Measurements from ENCODE around the gene SLAMF1. TPM values are rescaled to one million over a fixed set of nuclear protein-coding genes. Genes with fewer than 3 reads are reported as not detected.
"Not testable (repeated sequence)": the region's sequence is repeated elsewhere in the genome, so short reads cannot be mapped to it uniquely, and the experiment has no call there.

The SLAMF1 gene, protein sequence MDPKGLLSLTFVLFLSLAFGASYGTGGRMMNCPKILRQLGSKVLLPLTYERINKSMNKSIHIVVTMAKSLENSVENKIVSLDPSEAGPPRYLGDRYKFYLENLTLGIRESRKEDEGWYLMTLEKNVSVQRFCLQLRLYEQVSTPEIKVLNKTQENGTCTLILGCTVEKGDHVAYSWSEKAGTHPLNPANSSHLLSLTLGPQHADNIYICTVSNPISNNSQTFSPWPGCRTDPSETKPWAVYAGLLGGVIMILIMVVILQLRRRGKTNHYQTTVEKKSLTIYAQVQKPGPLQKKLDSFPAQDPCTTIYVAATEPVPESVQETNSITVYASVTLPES
- total RNA-seq, result not detected in 2 replicates

DNA sequence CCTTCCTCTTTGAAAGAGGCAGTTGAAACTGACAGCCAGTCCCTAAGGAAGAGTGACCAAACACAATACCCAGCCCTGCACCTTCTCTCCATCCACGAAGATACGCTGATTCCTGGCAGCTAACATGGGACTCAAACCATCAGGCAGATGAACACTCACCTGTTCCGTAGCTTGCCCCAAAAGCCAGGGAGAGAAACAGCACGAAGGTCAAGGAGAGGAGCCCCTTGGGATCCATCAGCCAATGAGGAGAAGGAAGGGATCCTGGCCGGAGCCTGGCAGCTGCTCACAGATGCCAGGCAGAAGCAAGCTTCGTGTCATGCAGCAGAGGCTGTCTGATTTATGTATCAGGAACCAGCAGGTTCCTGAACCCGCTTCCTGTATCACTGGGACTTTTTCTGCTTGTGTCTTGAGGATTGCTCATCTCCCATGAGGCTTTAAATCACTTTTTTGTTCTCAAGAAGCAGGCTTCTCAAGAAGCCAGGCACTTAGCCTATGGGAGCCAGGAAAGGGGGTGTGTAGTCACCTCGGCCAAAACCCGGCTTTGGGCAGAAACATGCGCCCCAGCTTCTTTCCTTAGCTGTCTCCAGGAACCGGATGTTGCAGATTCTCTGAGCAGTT, at the start of gene SLAMF1:
TSS of gene SLAMF1 (minus strand) at position 334 of the 618 bp plus-strand sequence. CDS start at position 235, 99 bp downstream.
- no peak for DNase-seq (ENCODE audit: low read depth, low spot score)

DNA sequence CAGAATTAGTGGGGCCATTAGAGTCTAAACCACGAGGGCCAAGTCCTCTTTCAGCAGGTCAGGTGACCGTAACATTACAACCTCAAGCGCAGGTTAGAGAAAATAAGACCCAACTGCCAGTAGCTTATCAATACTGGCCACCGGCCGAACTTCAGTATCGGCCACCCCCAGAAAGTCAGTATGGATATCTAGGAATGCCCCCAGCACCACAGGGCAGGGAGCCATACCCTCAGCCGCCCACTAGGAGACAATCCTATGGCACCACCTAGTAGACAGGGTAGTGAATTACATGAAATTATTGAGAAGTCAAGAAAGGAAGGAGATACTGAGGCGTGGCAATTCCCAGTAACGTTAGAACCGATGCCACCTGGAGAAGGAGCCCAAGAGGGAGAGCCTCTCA, 45.5 kb upstream of the SLAMF1 start:
- not testable (repeated sequence) for DNase-seq (ENCODE audit: low read depth, low spot score)

DNA sequence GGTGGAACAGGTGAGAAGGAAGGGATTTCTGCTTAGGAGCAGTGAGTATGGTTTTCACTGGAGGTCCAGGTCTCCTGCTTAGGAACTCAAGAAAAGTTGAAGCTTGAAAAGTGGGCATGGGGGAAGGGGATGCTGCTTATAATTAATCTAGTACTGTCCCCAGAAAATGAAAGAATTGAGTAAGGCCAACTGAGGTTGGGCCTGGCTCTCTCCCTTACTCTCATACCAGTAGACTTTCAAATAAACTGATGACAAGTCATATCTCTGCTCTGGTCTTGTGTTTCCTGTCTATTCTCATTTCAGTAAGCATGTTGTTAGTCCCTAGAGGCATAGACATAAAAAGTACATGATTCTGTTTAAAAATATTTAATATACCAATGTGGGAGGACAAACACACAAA, 38.4 kb upstream of the SLAMF1 start:
- no peak for DNase-seq (ENCODE audit: low read depth, low spot score)

DNA sequence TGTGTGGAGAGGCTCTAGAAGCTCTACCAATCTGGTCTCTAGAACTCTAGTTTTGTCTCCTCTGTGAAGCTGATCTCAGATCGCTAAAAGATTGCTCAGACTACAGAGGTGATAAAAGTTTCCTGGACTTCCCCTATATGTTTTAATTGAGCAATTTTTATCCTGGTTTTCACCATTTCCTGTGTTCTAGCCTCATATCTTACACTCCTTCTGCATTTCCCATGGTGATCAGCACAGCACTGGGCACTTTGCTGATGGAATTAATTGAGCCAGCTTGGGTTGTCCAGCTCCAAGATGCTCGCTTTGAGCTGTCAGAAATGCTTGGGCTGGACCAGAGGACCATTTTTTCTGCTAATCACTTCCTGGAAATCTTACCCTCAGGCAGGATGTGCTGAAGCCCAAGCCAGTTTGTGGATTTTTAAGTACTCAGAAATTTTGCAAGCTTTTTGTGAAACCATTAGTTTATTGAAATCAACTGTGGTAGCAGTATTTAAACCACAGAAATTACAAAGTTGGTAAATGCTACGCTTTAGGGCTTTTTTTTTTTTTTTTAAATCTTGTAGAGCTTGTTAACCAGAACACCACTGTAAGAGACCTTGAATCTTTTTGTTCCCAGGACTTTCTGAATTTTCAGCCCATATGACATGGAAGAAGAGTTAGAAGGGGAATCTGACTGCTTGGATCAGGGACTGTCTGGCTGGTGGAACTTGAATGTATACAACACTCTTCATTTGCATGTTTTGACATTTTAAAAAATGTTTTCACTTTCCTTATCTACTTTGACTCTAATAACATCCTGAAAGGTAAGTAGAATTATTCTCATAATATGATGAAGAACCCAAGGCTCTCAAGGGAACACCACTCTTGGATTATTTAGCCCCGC, 36.4 kb upstream of the SLAMF1 start:
- DNase-seq (ENCODE audit: low read depth, low spot score), result no peak

DNA sequence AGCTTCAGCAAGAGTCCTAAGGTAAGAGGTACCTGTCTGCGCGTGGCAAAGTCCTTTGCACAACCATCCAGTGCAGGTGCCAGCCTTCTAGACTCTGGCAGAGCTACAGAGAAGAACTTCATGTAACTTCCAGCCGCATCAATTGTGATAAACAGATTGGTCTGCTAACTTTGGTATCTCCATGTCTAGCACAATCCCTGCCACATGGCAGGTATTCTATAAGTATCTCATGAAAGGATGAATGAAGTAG, 35.0 kb upstream of the SLAMF1 start:
- no peak for DNase-seq (ENCODE audit: low read depth, low spot score)

DNA sequence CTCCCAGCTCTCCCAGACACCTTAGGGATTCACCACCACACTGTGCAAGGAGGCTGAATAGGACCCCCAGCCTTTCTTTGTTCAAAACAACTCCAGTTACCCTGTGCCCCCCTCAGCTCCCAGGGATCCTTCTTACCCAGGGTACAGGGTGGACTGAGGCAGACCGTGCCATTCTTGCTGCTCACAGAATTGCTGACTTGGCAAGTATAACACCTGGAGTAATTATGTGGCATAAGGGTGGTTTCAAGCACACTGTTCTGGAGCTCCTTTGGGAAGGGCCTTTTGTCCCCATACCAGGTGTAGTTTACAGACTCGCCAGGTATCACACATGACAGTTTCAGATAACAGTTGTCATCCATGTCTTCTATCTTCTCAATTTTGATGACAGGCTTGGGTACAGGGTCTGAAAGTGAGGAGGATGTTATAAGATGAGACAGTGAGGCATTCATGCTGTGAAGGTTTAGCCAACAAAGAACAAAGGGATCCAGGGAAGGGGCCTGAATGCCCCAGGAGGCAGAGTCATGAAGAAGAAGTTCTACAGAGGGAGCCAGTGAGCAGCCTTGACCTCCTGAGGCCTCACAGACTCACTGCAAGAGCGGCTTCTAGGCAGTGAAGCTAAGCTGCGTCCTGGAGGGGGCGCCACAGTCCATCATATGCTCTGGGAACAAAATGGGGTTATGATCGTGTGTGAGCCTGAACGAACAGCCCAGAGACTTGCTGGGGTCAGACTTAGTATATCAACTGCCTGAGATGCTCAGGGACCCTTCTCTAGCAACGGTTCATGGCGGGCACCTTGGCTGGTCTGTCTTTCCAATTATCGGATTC, 34.4 kb upstream of the SLAMF1 start:
- DNase-seq (ENCODE audit: low read depth, low spot score), result no peak

DNA sequence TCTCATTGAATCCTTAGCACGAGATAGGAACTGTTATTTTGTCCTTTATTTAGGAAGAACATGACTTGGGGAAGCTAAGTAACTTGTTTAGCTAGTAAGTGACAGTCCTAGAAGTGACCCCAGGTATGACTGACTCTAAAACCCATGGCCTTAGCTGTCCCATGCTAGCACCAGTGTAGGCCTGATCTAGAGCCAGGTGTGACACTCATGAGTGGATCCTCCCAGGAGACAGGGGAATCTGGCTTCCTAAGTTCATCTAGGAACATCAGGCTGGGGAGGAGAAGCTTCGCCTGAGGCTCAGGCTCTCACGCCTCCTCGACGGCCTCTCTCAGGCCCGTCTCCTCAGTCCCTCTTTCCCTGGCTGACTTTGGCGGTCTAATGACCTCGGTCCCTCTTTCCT, 33.6 kb upstream of the SLAMF1 start:
- no peak for DNase-seq (ENCODE audit: low read depth, low spot score)

DNA sequence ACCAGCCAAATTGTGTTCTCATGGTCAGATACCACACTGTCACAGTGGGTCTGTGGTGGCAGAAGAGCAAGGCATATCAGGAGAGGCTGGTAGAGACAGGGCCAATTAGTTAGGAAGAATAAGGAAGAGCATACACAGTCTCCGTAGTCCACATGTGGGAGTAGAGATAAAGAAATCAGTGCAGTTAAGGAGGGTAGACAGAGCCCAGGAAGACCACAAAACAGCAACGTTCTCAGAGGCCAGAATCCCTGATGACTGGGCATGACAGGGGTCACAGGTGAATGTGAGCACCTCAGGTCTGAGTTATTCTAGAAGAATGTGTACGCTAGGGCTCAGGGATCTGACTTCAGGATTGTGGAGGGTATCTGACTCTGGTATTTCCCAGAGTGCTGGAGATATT, 33.0 kb upstream of the SLAMF1 start:
- no peak for DNase-seq (ENCODE audit: low read depth, low spot score)

DNA sequence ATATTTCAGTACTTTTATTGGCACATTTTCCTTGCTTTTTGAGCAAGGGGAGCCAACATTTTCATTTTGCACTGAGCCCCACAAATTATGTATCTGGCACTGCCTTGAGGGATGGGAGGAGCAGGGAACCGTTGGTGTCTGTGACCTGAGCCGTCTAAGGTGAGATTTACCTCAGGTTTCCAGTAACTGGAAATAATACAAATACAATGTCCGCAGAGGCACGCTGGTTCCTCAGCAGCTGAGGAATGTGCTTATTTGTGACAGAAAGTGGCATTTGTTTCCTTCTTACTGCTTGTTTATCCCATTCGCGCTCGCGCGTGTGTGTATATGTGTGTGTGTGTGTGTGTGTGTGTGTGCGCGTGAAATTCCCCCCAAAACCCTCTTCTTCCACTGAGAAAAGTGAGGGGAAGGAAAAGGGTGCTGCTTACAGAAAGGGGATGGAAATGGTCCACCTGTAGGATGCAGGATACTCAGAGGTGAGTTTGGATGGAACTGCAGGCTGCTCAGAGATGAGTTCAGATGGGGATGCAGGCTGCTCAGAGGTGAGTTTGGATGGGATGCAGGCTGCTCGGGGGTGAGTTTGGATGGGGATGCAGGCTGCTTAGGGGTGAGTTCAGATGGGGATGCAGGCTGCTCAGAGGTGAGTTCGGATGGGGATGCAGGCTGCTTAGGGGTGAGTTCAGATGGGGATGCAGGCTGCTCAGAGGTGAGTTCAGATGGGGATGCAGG, 30.2 kb upstream of the SLAMF1 start:
- DNase-seq (ENCODE audit: low read depth, low spot score), result no peak

DNA sequence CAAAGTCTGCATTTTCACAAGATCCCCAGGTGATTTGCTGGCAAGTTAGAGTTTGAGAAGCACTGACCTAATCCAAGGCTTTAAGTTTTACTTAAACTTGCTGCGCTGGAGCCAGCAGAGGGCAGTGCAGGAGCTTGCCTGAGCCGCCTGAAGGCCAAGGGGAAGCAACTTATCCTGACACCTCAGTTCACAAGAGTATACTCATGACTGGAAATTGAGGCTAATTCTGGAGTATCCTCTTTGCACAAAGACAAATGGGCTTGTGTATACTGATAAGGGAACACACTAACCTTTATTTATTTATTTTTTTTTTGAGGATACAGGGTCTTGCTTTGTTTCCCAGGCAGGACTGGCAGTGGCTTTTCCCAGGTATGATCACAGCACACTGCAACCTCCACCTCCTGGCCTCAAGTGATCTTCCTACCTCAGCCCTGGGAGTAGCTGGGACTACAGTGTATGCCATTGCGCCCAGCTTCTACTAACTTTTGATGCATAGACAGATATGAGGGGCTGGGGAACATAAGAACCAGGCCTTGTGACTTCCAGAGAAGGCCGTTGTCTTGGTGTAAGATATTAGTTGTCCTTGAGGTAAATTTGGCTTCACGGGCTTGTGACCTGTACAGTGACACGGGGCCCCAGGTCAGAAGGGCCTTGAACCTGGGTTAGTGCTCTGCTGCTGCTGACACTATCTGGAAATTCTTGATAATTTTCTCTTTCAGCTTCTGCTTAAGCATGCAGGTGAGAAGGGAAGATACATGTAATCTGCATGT, 29.0 kb upstream of the SLAMF1 start:
- peak; percentile 11 for DNase-seq (ENCODE audit: low read depth, low spot score)

DNA sequence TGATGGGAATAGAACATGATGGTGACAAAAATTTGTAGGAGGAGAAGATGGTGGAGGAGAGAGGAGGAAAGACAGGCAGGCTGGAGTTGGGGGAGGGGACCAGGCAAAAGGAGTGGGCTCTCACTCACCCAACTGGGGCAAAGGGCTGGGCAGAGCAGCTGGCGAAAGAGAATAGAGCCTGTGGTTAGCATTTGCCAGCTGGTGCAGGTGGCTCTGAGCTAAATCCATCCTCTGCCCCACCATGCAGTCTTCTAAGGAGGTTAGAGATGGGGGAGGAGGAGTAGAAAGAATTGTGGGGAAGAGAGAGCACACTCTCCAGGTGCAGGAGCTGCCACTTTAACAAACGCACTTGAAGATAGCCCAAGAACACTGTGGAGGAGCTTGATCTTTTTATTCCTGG, 27.6 kb upstream of the SLAMF1 start:
- no peak for DNase-seq (ENCODE audit: low read depth, low spot score)

DNA sequence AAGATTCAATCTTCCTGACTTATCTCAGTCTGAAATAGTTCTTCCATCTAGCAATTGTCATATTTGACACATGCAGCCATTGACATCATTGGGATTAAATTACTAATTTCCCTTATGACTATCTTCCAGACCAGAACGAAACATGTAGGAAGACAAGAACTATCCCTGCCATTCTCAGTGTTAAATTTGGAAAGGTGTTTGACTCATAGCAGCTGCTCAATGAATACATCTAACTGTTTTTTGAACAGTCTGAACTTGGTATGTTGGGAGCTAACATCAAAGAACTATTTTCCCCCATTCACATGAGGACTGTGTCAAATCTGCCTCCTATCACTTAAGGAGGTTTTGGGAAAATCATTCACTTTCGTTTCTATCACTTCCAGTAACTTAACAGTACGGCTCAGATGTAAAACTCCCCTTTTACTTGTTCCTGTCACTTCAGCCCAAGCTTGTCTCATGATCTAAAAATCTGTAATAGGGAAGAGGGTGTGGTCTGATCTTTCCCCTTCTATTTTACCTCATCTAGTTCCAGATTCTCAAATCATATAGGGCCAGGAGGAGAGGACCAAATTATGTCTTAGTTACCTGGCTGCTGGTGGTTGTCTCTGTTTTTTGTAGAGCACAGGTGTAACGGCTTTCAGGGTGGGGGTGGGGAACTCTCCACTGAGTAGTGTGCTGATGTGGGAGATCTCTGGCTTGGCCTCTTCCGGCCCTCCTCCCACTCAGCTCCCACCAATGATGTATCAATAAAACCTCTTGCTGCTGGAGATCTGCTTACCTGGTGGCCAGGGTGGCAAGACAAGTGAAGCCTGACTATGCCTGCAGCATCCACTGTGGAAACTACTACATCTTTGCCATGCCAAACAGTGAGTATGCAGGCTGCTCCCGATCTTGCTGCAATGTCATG, 26.2 kb upstream of the SLAMF1 start:
- no peak for DNase-seq (ENCODE audit: low read depth, low spot score)

DNA sequence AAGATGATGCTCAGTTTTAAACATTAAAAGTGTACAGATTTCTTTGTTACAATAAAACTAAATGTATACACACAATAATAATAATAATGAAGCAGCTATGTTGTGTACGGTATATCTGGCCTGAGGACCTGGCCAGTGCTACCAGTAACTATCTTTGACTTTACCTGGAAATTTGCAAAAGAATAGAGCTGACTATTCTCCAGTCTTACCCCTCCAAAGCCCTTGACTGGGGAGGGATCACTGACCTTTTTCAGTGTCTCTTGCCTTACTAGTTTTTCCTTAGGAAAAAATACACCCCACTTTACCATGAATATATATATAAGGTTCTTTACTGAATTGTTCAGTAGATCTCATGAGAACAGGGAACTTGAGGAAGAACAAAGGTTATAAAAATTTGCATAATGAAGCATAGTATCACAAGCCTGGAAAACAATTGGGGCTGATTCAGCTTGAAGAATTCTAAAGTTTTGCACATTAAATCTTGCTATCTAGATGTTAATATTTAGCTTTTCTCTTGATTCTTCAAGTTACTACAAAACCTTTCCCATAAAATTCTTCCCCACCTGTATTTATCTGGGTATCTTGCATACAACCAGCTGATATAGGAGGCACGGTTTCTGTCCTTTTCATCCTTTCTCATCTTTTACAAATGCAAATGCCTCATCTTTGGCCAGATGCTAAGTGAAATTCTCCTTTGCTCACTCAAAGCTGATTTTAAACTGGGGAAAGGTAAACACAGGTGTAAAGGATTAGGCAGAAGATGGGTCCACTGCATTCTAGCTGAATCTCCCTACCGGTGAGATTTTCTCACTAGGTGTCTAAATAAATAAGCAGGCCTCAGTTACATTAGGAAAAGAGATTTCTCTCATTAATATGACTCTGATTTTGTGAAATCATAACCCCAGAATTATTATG, 25.0 kb upstream of the SLAMF1 start:
- no peak for DNase-seq (ENCODE audit: low read depth, low spot score)

DNA sequence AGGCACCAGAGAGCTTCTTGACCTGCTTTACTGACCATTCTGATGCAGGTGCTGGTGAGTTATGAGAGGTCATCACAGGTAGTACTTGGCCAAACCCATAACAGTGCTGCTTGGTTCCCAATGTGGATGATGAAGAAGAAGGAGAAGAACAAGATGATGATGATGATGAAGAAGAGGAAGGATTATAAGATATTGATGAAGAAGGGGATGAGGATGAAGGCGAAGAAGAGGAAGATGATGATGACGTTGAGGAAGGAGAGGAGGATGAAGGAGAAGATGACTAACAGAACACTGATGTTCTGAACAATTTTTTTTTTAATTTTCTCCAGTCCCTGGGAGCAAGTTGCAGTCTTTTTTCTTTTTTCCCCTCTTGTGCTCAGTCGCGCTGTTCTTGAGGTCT, 23.9 kb upstream of the SLAMF1 start:
- no peak for DNase-seq (ENCODE audit: low read depth, low spot score)

DNA sequence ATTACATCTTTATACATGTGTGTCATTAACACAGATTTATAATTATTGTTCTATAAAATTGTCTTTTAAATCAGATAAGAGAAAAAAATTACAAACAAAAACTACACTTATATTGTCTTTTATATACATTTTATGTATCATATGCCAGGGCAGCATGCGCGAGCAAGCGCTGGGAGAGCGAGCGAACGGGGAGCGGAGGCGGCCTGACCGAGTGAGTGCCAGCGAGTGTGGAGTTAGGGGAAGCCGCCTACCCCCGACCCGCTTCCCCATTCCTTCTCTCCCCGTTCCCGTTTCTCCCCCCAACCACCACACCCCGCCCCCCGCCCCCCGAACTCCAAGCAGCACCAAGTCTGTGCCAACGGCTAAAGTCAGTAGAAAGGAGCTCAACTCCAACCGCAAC, 23.0 kb upstream of the SLAMF1 start:
- DNase-seq (ENCODE audit: low read depth, low spot score), result no peak

DNA sequence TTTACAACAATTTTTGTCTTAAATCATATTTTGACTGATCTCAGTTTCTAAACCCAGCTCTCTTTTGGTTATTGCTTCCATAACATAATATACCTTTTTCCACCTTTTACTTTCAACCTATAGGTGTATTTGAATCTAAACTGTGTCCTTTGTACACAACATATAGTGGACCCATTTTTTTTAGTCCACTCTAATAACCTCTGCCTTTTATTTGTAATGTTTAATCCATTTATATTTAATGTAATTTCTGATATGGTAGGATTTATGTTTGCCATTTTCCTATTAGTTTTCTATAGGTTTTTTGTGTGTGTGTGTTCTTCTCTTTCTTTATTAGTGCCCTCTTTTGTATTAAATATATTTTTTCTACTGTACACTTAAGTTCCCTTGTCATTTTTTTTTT, 22.4 kb upstream of the SLAMF1 start:
- DNase-seq (ENCODE audit: low read depth, low spot score), result no peak

DNA sequence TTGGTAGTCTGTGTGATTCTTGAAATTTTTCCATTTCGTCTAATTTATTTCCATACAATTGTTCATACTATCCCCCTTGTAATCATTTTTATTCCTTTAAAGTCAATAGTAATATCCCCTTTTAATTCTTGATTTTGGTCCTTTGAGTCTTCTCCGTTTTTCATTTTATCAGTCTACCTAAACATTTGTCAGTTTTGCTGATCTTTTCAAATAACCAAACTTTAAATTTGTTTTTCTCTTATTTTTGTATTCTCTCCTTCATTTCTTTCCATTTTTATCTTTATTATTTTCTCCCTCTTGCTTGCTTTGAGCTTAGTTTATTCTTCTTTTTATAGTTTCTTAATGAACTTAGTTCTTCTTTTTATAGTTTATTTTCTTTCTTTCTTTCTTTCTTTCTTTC, 21.1 kb upstream of the SLAMF1 start:
- no peak for DNase-seq (ENCODE audit: low read depth, low spot score)

DNA sequence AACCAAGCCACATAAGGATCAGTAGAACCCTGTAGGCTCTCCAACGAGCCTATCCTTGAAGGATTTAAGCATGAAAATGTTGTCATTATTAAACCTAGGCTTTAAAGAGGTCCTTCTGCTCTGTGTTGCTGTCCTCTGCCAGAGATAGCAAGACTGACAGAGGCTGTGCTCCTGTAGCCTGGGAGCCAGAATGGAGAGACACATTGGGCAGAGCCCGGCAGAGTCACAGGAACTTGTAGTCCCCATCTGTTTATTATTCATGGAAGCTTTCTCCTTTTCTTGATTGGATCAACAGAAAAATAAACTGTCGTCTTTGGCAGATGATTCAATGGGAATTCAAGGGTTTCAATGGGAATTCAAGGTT, 19.2 kb upstream of the SLAMF1 start:
- no peak for DNase-seq (ENCODE audit: low read depth, low spot score)

All from pulmonary artery endothelial cell (primary cell).